ENCODE measurements around the gene TNFRSF8.

- TF ChIP-seq CTCF (IDR thresholded peaks at IDR 0.05 in 8 of 11, conservative IDR thresholded peaks at IDR 0.05 in 3 of 11), result no peak
- TF ChIP-seq POLR2AphosphoS5 (IDR thresholded peaks at IDR 0.05), result no peak
These were observed 5.7 kb upstream of the TNFRSF8 start for GRCh38 chr1:12057382-12057781.

Data from spleen (tissue), 7 donors.